HG03342 (cell line): ENCODE measurements around the gene WDR48.

Experiments
- ATAC-seq: cut with Tn5 transposase; IDR thresholded peaks from one replicate; pipeline ENCODE4 v1.9.1; 2021; ENCODE audit warnings: mild to moderate bottlenecking, moderate library complexity; ENCODE audit not compliant: unreplicated experiment

WDR48 gene

DNA sequence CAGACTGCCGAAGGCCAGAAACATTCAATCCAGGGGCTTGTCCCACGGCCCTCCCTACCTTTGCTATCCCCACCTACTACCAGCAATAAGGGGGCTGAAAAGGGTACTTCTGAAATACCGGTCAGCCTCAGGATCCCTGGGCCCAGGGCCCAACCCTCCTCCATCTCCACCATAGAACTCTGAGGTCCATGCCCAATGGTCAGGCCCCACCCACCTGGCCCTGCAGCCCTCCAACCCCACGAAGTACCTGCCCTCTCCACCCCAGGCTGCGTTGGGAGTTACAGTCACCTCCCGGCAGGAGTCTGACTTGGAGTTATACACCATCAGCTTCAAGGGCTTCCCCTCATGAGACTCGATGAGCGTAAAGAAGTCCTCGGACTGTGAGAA is 48.7 kb downstream of the WDR48 start:
- ATAC-seq, result no peak

DNA sequence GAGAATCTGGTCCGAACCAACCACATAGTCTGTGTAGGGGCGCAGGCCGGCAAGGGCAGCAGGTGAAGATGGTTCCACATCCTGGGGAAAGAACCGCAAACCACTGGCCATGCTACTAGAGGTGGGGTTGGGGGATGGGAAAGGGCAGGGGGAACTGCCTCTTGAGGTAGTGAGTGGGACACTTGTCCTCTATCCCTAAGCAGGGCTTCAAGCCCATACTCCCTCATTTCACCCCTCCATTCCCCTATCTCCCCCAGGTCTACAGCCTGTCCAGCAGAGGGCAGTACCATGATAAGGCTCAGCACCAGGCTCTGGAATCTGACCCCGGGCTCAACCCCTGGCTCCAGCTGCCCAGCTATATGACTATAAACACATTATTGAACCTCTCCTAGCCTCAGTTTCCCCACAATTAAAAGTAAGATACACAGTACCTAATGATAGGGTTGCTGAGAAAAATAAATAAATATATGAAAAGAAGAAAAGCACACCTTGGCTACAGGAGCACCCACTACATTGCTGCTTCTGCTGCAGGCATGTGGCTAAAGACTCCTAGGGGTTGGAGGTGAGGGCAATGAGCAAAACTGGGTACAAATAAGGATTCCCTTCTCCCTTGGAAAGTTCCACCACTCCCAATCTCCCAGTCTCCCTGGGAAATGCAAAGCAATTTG is 49.3 kb downstream of the WDR48 start:
- ATAC-seq, result peak; percentile 69

DNA sequence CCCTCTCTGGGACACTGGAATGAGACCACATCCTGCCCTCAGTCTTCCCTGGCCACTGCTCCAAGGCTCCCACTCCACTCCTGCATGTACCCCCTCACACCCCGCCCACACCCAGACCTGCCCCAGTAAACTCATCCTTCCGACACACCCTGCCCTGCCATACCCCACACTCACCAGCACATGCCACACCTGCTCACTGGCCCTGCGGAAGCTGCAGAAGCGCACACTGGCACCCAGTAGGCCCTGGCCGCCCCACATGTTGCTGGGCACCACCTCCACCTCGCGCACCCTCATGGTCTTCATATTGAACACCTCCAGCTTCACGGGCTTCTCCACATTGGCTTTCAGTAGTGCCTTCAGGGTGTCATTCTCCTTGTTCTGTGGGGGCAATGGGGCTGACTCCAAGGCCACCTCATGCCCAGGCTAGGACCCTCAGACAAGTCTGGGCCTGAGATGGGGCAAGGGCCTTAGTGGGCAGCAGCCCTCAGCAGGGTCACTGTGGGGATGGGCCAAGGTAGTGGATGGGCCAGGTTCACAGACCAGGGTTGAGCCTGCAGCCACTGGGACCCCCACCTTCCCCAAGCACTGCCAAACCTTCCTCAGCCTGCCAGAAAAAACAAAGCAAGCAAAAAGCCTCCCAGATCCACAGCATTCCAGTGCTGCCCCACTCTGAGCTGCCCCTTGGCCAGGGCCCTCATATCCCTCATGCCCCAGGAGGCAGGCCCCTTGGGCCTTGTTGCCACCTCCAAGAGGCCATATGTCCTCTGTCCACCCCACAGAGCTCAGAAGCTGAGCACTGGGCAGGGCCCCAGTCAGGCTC is 50.9 kb downstream of the WDR48 start:
- ATAC-seq, result no peak

DNA sequence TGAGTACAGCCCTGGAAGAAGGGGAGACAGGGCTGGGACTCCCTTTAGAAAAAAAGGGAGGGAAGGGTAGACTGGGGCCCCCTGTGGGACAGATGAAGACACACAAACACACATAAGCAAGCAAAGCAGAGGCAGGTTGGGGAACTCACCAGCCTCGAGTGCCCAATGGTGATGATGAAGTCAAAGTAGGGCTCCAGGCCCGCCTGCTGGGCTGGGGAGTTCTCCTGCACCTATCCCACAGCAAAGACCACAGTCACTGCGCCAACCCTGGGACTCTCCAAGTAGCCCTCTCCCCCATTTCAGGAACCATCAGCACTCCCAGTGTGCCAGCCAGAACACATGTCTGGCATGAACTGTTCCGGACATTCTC is 51.5 kb downstream of the WDR48 start:
- ATAC-seq, result no peak

DNA sequence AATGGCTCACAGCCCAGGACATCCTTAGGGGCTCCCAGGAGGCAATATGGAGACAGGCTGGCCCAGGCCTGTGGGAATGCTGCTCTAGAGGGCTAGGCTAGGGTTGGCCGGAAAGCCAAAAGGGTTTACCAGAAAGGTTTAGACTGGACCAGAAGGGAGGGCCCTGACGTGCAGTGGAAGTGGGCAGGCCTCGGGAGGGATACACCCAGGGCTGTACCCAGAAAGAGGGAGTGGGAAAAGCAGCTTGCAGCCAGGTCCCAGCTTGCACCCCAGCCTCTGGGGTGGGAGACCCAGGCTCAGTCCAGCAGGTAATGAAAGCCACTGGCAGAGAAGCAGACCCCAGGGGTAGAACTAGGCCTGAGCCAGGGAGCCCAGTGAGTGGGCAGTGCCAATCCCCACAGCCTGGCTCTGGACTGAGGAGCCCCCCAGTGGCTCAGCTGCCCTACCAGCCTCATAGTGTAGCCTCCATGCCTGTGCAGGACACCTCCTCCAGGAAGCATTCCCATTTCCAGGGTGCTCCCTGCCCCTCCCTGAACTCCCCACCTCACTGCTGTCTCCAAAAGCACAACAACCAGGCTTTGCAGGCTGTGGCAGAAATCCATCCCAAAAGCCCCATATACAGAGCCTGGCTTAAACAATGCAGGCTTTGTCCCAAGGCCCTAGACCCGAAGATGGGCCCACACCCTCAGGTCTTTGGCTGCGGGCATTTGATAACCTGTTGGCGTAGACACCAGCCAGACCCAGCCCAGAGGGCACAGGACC is 52.2 kb downstream of the WDR48 start:
- no peak for ATAC-seq

DNA sequence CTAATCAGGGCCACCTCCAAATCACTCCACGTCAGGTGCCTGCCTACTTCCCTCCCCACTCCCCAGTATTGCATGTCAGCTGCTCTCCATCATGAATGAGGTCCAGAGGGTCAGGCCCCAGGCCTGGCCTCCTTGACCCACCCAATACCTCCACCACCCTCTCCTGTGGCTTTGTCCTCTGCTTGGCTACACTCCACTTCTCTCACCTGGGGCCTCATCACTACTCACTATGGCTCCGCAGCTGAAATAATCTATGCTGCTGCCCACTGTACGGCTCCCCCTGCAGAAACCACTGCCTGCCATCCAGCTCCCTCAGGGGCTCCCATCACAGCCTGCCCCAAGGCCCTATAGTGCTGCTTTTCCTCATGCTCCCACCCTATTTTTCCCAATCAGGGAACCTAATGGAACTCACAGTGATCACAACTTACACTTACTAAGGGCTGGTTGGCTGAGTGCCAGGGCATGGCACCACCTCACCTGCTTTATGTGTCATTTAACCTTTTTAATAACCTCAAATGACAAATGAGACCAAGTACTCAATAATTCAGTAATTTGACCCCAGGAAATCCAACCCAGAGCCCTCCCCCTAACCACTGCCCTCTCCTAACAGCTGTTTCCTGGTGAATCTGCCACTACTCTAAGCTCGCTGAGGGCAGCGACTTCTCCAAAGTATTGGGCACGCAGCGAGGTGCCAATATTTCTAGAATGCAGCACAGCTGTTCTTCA is 53.3 kb downstream of the WDR48 start:
- no peak for ATAC-seq

DNA sequence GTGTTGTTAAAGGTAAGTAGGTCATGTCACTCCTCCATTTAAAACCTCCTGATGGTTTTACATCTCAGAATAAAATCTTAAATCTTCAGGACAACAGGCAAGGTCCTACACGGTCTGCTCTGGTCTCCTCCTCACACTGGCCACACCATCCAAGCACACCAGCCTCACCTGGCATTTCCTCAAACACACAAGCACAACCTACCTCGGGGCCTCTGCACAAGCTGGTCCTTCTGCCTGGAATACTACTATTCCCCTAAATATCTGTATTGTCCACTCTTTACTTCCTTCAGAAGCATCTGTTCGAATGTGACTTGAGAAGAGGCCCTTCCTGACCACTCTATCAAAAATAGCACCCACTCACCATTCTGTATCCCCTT is 53.9 kb downstream of the WDR48 start:
- ATAC-seq, result no peak

DNA sequence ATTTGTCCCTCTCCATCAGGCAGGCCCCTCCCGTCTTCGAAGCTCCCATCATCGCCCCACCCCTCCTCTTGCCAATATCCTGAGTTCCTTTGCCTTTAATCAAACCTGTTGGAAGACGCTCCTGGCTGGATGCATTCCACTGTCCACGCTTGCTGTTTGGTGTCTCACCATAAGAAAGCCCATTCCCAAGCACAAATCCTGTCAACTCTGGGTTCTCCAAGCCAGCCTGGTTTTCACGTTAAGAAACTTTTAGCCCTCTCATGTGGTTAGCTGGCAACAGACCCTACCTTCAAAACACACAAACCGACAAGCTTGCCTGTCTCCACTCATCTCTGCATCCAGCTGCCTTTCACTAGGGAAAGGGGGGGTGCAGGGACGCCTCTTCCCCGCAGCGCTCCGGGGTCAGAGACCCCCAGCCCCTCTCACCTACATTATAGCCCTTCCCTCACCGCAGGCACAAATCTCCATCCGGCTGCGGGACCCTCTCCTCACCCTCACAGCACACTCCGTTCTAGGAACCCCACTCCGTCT is 54.5 kb downstream of the WDR48 start:
- ATAC-seq, result no peak

DNA sequence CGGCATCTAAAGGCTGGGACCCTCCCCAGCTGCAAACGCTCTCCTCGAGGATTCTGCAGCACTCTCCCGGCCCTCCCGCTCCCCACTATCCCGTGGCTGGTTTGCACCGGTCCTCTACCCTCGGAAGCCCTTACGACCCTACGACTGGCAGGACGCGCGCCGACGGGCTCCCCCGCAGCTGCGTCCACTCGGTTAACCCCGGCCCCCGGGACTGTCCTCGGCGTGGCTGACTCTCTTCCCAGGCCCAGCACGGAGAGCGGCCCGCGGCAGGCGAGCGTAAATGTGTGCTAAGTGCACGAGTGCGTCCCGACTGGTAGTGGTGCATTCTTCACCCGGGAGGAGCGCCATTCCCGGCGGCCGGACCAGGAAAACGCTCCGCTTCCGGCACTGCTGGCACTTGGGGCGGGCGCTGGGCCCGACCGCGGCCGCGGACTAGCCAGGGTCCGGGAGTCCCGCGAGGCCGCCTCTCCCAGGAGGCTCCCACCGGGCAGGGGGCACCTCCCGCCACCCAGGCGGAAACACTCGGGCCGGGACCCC is 55.1 kb downstream of the WDR48 start:
- peak; percentile 1 for ATAC-seq

DNA sequence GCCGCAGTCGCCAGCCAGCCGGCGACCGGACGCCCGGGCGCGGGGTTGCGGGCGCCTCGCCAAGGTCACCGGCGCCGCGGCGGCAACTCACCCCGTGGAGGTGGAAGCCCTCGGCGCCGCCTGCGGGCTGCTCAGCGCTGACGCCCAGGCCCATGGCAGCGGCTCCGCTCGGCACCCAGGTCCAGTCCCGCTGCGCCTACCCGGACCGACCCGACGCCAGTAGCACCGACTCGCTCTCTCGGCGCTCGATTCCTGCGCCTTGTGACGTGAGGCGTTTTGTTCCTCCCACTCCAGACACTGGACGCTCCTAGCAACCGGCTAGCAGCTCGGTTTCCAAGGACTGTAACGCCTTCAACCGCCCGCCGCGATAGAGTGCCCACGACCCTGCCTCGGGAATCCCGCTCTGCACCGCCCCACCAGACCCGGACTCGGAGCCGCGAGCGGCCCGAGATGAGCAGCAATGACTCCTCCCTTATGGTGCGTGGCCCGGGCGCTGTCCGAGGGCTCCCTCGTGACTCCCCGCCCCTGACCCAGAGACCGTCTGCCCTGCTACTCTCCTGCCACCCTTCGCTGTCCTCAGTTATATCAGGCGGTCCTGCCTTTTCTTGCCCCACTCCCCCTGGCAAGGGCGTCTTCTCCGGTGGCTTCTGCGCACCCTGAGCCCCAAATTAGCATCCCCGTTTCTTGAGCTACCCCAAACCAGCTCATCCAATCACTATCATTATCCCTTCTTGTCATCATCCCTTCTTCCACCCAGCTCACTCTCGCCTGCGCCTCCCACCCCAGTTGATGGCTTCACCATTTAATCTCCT is 55.8 kb downstream of the WDR48 start, which contains the start of the genes GORASP1 and TTC21A:
GORASP1 (minus strand) TSS at position 240 of the 812 bp plus-strand sequence; CDS start at position 154, 86 bp downstream.
TTC21A (plus strand) TSS at position 293 of the 812 bp plus-strand sequence; CDS start at position 451, 158 bp downstream.
- peak; percentile 37 for ATAC-seq

DNA sequence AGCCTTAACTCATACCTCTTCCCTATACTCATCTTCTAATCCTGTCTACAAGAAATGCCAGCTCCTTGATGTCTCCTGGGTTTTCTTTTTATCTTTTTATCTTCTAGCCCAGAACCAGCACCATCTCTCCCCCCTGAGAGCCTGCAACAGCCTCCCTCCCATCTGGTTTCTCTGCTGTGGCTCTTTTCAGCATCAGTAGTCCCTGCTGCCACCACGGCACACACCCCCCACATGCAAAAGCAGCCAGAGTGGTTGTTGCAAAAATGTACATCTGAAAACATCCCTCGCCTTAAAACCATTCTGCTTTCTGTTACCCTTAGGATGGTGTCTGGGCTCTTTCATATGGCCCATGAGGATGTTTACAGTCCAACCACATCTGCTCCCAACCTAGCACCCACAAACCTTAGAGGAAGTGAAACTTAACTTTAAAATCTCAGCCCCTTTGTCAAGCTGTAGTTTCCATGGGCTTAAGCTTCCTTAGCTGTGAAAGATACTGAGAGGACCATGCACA is 56.4 kb downstream of the WDR48 start:
- peak; percentile 88 for ATAC-seq

DNA sequence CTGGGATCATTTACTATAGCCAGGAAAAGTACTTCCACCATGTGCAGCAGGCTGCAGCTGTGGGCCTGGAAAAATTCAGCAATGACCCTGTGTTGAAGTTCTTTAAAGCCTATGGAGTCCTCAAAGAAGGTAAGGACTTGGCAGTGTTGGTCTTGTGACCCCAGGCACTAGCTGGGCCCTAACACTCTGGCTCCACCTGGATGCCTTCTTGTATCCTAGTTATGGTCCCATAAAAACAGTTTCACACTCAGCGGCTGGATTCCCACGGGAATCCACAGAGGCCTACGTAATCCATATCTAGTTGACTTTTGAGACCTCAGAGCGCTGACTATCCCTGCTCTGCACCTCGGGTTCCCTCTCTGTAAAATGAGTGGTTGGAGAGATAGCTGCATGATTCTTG is 57.3 kb downstream of the WDR48 start:
- ATAC-seq, result no peak

DNA sequence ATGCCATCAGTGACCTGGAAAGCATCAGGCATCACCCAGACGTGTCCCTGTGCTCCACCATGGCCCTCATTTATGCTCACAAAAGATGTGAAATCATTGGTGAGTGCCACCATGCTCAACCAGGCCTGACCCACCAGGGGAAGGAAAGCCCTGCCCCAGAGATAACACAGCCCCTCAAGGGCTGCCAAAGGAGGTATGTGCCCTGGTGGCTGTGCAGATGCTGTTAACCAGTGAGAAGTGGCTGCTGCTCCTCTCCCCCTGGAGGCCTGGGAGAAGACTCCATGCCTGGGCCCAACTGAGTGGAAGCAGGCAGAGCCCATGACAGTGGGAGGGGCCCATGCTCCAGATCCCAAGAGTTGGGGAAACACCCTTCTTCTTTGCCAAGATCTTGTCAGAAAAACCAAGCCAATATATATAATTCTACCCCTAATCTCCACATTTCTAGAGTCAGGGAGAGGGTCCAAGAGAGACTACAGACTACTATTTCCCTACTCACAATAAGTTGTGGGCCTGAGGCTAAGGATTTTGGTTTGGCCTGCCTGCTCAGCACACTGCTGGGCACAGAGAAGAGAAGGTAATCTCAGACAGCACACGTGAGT is 58.3 kb downstream of the WDR48 start:
- ATAC-seq, result no peak

DNA sequence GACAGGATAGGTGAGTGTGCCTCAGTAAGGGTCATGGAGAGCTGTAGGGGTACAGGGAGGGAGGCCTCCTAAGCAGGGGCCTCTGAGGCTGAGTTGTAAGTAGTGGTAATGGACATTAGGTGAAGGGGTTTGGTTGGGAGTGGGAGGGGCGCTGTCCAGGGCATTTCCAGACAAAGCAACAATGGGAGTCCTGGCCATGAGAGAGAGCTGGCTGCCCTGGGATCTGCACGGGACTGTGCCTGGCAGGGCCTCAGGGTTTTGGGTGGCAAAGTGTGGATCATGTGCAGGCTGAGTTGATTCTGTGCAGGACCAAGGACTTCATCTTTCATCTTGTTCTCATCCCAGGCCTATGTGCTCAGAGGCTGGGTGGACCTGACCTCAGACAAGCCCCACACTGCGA is 60.3 kb downstream of the WDR48 start:
- ATAC-seq, result no peak

DNA sequence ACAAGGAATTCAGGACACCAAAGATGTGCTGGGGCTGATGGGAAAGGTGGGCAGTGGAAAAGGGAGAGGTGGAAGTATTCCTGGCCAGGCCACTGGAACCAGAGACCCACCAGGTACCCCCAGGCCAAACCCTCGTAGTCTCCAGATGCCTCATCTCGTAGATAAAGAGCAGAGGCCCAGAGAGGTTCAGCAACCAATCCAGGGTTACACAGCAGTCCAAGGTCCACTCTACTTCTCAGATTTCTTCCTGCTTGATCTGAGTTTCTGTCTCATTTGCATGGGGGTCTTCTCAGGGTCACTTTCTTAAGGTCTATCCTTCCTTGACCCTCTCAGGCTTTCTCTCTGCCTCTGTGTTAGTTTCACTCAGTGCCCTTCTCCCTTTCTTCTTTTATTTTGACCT is 60.7 kb downstream of the WDR48 start:
- ATAC-seq, result no peak

DNA sequence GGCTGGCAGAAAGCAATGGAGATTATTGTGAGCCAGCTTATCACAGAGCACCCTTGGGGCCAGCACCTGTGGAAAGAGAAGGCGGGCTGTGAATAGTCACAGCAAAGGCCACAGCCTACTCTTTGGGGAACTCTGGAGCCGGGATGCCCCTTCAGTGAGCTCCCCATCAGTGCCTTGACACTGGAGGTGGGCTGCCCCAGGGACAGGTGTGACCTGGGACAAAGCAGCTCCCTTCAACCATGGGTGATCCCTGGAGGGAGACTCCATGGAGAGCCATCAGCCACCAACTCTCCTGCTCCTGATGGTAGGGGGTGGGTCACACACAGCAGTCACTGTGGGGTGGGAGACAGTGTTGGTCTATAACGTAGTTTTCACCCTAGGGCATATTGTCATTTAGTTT is 61.5 kb downstream of the WDR48 start:
- no peak for ATAC-seq

DNA sequence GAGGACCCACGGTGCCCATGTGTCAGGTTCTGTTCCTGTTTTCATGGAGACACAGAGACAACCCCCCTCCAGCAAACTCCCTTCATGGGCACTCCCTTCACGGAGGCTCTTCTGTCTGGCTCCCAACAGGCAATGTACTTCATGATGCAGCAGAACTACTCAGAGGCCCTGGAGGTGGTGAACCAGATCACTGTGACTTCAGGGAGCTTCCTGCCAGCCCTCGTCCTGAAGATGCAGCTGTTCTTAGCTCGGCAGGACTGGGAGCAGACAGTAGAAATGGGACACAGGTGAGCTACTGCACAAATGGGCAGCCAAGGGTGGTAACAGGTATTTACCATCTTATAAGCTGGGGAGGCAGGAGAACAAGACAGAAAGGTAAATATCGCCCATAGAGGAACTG is 62.6 kb downstream of the WDR48 start:
- ATAC-seq, result no peak

DNA sequence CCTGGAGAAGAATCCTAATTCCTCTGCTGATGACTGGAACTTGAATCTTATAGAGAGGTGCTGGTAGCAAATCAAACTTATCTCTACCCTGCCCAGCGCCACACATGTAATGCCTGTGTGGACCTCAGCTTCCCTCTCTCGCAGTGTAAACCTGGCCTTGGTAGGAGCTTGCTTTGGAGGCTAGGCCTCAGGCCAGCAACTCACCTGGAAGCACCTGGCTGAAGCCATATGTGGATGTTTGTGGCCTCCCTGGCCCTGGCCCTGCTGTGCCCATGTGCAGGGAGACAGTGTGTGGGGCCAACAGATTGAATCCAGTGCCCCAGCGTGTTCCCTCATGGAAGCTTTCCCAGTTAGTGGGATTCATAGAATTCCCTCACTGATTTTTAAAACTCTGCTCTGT is 64.1 kb downstream of the WDR48 start:
- ATAC-seq, result no peak

DNA sequence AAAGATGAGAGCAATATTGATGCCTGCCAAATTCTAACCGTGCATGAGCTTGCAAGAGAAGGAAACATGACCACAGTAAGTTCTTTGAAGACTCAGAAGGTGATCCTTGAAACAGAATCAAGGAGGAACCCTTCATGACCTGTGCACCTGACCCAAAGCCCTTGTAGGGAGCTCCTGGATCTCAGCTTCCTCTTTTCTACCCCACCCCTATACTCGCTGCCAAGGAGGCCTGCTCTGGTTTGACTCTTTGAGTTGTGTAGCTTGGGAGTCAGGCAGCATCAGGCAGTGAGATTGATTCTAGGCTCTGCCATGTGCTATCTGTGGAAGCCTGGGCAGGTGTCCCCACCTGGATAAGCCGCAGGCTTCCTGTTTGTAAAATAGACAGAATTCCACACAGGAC is 66.3 kb downstream of the WDR48 start:
- ATAC-seq, result no peak
